GM21515 (cell line): ENCODE measurements around the gene TMED6.
A peak's percentile ranks its signal among the peaks of the same experiment; 100 is the strongest.
"Not testable (repeated sequence)": the region's sequence is repeated elsewhere in the genome, so short reads cannot be mapped to it uniquely, and the experiment has no call there.

ENCODE experiments used
- ATAC-seq: cut with Tn5 transposase; IDR thresholded peaks from one replicate; pipeline ENCODE4 v1.9.1; 2021; ENCODE audit not compliant: unreplicated experiment

The TMED6 gene

GRCh38 chr16:69363281-69363717 lies 11.7 kb upstream of the TMED6 start:
- no peak for ATAC-seq

DNA sequence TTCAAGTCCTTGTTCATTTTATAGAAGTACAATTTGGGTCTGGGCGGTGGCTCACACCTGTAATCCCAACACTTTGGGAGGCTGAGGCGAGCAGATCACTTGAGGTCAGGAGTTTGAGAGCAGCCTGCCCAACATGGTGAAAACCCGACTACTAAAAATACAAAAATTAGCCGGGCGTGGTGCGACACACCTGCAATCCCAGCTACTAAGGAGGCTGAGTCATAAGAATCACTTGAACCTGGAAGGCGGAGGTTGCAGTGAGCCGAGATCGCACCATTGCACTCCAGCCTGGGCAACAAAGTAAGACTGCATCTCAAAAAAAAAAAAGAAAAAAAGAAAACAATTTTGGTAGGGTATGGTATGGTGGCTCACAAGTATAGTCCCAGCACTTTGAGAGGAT lies 8.5 kb upstream of the TMED6 start:
- ATAC-seq: not testable (repeated sequence)

DNA sequence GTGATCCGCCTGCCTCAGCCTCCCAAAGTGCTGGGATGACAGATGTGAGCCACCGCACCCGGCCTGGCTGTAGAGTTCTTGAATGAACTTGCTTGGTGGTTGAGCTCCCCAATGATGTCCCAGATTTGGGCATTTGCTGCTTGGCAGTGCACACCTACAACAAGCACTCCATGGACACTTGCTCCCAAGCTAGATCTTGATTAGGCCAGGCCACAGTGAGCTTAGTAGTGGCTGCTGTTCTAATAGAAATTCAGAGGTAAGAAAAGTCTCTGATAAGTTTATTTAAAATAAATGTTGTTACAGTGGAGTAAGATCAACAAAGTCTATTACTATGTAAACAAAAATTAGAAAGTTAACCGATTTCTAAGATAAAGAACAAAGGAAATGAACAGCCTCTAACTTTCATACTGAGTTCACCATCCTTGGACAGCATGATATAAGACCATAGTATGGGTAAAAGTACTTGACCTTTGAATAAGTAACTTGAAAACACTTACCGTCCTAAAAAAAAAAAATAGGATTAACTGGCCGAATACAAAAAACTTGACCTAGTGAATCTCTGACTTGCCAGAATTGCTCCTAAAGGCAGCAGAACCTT lies 951 bp downstream of the TMED6 start:
- ATAC-seq: no peak

DNA sequence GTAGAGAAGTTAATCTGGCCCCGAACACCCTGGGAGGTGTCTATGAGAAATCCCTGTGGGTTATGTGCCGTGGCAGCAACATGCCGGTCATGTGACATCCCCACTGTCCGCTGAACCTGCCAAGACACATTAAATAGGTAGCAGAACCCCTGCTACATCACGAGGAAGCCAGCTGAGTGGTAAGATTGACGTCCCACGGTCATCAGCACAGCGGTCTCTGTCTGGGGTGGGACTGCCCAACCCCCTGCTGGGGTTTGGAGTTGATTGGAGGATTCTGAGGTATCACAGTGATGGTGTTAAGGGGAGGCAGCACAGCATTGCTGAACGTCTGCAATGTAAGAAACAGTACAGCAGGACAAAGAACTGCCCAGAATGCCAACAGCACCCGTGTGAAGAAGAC lies 2.0 kb downstream of the TMED6 start:
- ATAC-seq: no peak

GRCh38 chr16:69348222-69348621 lies 3.4 kb downstream of the TMED6 start:
- no peak for ATAC-seq

DNA sequence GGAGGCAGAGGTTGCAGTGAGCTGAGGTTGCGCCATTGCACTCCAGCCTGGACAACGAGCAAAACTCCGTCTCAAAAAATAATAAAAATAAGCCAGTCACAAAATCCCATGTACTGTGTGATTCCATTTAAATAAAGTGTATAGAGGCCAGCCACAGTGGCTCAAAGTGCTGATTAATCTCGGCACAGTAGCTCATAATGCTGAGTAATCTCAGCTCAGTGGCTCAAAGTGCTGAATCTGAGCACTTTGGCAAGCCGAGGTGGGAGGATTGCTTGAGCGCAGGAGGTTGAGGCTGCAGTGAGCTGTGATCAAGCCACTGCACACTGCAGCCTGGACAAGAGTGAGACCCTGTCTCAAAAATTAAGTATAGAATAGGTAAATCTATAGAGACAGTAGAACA lies 4.9 kb downstream of the TMED6 start:
- no peak for ATAC-seq

DNA sequence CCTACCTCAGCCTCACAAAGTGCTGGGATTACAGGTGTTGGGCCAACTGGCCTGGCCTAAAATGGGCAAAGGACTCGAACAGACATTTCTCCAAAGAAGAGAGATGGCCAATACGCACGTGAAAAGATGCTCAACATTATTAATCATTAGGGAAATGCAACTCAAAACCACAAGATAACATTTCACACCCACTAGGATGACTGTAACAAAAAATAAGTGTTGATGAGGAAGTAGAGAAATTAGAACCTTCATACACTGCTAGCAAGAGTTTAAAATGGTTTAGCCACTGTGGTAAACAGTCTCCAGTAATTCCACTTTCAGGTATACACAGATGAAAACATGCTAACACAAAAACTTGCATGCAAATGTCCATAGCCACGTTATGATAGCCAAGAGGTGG lies 5.7 kb downstream of the TMED6 start:
- no peak for ATAC-seq

DNA sequence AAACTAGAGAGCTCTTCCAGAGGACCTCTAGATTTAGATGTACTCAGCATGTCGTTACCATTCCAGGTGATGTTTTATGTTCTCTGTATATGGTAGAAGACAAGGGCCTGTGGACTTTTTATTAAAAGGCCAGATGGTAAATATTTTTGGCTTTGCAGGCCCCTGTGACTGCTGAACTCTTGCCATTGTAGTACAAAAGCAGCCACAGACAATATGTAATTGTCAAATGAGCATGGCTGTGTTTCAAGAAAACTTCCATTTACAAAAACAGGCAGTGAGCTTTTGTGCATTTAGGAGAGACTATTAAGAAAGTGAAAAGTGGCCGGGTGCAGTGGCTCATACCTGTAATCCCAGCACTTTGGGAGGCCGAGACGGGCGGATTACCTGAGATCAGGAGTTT lies 7.4 kb downstream of the TMED6 start:
- no peak for ATAC-seq

- no peak for ATAC-seq
Measured at GRCh38 chr16:69340095-69340644, 11.4 kb downstream of the TMED6 start.

DNA sequence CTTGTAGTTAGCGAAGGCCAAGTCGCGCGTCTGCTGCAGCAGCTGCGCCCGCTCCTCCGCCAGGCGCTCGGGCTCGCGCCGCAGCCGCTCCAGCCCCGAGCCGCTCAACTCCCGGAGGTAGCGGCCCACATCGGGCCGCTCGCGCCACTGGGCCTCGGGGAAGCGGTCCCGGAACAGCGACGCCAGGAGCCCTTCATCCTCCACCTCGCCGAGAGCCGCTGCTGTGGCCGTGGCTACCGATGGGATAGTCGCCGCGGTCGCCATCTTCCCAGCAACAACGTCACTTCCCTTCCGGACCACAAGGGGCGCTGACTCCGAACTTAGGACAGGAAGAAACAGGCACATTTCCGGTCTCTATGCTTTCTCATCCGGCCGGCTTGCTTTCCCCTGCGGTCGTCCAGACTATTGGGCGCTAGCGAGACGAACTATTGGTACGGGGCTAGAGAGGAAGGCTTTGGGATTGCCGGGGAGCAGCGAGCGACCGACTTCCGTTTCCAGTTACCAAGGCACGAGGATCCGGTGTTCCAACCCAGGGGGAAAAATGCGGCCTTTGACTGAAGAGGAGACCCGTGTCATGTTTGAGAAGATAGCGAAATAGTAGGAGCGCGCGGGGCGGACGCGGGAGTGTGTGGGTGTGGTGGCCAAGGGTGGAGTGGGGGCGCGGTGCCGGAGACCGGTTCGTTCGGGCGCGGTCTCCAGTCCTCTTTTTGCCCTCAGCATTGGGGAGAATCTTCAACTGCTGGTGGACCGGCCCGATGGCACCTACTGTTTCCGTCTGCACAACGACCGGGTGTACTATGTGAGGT lies 12.1 kb downstream of the TMED6 start, which contains the start of the genes COG8 and NIP7:
Gene COG8 (minus strand): TSS at position 276 of the 806 bp plus-strand sequence. CDS start 12 bp downstream, at position 264.
Gene NIP7 (plus strand): TSS at position 484 of the 806 bp plus-strand sequence. CDS start 58 bp downstream, at position 542.
- peak; percentile 83 for ATAC-seq

GRCh38 chr16:69338557-69339288 lies 12.9 kb downstream of the TMED6 start:
- ATAC-seq: no peak

DNA sequence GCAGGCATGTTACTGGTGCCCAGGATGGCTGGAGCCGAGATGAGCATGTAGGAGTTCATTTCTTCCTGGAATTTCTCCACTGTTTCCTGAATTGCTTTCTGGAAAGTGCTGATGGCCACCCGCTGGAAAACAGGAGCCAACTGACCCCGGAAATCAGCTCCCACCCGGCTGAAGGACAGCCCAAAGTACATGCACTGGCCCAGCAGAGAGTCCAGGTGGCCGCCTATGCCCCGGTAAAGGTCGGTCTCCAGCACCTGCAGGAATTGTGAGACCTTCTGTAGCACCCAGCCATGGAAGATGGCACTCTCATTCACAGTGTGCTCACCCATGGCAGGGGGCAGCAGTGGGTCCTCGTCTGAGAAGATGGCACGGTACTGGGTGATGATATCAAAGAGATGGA lies 16.9 kb downstream of the TMED6 start:
- ATAC-seq: no peak

DNA sequence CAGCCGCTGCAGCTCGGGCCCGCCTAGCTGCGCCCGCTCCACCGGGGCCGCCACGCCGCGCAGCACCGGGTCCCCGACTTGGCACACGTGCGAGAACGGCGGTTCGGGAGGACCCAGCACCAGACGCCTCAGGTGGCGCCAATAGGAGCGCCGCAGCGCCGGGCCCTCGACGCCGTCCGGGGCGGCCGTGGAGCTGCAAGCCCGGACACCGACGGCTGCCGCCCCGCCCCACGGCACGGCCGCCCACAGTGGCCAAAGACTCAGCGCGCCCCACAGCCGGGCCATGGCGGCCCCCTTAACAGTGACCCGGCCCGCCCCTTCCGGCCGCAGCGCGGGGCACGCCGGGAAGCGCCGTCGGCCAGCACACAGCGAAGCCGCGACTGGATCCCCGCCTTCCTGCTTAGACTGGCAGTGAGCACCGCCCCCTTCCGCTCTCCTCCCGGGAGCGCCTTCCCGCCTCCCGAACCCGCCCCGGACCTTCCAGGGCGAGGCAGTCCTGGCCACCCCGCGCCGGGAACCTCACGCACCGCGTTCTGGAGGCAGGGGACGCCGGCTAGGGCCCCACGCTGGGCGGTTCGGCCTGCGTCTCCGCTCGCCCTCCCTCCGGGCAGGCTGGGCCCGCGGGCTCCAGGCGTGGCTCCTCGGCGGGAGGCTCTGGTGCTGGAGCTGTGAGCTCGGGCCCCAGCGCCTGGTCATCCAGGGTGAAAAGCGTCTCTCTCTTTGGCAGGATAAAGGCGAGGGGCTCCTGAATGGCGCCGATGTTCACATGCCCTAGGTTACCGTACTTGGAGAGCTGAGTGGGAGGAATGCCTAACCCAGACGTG lies 21.1 kb downstream of the TMED6 start, which contains the start of gene PDF:
Gene PDF (minus strand): TSS at position 303 of the 824 bp plus-strand sequence. CDS start 18 bp downstream, at position 285.
- ATAC-seq: peak; percentile 93

DNA sequence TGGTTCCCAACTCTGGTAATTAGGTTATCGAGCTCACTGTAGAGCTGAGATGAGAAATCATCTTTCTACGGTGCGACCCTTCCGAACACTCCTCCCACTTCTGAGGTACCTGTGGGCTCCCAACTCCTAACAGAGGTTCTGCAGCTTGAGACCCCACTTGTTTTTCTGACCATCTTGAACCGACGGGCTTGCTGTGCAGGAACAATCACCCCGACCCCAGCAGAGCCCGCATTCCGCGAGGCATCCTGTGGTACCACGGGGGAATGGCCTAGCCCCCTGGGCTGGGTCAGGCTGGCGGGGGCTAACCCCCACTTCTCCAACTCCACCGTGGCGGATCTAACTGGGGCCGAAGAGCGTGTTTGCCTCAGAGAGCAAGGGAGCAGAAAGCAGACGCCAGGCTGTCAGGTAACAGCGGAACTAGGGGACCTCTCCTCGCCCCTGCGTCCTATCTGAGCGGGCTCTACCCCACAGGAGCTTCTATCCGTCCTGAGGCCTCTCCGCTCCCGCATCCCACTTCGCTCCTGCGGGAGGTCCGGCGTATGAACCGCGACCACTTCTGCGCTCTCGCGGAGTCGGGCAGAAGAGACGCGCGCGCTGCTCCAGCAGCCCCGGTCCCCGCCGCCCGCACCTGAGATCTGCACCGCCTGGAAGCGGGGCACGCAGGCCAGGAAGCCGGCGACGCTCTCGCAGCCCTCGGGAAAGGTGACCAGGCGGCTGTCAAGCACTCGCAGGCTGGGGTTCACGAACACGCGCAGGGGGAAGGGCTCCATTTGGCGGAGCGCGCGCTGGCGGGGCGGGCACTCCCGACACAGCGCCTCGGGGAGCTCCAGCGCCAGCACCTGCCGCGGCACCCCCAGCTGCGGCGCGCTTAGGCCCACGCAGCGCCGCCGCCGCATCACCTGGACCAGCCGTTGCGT lies 22.0 kb downstream of the TMED6 start:
- peak; percentile 36 for ATAC-seq

DNA sequence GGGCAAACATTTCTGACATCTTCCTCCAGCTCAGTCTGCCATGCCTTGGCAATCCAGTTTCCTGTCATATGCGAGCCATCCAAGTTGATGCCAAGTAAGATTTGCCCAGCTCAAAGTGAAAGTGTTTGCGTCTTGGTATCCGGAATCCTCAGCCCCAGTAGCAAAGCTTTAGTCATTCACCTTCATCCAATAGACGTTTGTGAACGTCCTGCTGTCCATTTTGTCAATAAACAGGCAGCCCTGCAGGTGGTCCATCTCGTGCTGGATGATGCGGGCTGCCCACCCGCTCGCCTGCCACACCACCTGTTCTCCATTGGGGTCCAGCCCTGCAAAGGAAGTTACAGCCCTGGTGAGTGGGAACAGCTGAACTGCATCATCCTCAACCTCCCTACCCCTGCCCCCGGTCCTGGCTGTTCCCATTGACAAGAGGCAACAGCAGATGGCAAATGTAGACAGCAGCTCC lies 22.7 kb downstream of the TMED6 start:
- ATAC-seq: no peak

- no peak for ATAC-seq
Measured at GRCh38 chr16:69327585-69328310, 23.8 kb downstream of the TMED6 start.

DNA sequence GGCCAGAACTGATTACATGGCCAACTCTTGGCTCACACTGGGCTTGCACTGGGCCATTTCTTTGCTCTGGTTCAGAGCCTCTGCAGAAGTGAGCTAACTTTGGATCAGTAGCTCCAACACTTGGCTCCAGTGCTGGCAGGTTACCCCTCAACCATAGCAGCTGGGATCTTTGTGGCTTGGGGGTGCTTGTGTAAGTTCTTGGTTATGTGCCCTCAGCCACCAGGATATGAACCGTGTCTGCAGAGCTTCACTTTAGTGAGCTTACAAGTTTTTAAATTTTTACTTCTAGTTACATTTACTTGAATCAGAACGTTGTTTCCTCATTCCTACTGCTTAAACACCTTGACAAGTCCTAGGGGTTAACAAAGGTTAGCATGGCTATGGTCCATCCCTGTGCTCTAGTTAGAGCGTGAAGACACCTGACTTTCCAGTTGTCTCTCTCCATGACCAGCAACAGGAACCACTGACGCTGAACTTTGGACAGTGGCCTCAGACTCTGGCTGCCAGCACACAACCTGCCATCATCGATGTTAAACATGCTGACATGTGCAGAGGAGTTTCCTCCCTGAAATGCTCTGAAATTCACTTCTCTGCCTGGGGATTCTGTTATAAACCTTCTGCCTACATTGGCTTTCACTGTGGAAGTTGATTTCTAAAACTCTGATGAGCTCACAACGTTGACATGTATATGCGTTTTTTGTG lies 25.3 kb downstream of the TMED6 start:
- ATAC-seq: no peak

GRCh38 chr16:69325784-69326171 lies 25.8 kb downstream of the TMED6 start:
- no peak for ATAC-seq
